C4-2B (cell line): ENCODE measurements around the gene AFDN.

ENCODE experiments used
- ZFX ChIP-seq: fragments of 450-650 bp; IDR thresholded peaks from 2 replicates; pipeline ENCODE4 v1.6.1; 2017
- TF ChIP-seq, protein P1 (sequence below): fragments of 450-650 bp; conservative IDR thresholded peaks from 2 replicates; pipeline ENCODE4 v1.5.1; 2017; ENCODE audit warnings: mild to moderate bottlenecking

DNA sequence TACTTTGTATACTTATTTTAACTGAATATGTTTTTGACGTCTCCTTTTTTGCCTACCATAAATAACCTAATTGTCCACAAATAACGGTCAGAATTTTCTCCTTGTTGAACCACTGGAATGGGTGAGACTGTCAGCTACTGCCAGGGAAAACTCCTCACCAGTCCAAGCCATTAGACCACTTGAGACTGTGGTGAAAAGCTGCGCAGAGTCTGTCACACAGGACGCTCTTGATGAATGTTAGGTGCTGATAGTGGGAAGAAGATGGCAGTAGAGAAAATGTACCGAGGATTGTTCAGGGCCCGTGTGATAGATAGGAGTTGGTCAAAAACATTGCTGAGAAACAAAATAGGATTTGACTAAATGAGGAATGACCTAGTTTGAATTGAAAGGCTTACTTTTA is 95.1 kb downstream of the AFDN start:
- TF ChIP-seq, protein P1, sequence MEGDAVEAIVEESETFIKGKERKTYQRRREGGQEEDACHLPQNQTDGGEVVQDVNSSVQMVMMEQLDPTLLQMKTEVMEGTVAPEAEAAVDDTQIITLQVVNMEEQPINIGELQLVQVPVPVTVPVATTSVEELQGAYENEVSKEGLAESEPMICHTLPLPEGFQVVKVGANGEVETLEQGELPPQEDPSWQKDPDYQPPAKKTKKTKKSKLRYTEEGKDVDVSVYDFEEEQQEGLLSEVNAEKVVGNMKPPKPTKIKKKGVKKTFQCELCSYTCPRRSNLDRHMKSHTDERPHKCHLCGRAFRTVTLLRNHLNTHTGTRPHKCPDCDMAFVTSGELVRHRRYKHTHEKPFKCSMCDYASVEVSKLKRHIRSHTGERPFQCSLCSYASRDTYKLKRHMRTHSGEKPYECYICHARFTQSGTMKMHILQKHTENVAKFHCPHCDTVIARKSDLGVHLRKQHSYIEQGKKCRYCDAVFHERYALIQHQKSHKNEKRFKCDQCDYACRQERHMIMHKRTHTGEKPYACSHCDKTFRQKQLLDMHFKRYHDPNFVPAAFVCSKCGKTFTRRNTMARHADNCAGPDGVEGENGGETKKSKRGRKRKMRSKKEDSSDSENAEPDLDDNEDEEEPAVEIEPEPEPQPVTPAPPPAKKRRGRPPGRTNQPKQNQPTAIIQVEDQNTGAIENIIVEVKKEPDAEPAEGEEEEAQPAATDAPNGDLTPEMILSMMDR, result no peak
- TF ChIP-seq ZFX, result no peak
